NT2/D1 (cell line): ENCODE measurements around the gene SSH2.

Source experiments
- SUZ12 ChIP-seq: IDR thresholded peaks from 2 replicates; pipeline ENCODE4 v1.6.1; 2011; ENCODE audit not compliant: insufficient read length, insufficient read depth; ENCODE audit errors: extremely low read depth
- YY1 ChIP-seq: IDR thresholded peaks from 2 replicates; pipeline ENCODE4 v1.6.1; 2011; ENCODE audit not compliant: insufficient read length, insufficient read depth
- ZNF274 ChIP-seq: IDR thresholded peaks from 2 replicates; pipeline ENCODE4 v1.6.1; 2011; ENCODE audit warnings: mild to moderate bottlenecking, low read depth, low read length

- TF ChIP-seq ZNF274: no peak
- no peak for TF ChIP-seq YY1
- no peak for TF ChIP-seq SUZ12
These were observed 277.1 kb downstream of the SSH2 start for GRCh38 chr17:29652976-29653375.
